ENCODE data around the gene F7.

- TF ChIP-seq CTCF (IDR thresholded peaks at IDR 0.05) (no peak), ZFX (IDR thresholded peaks at IDR 0.05; ENCODE audit: borderline replicate concordance) (no peak)
Measured at GRCh38 chr13:113150550-113151365, 45.2 kb downstream of the F7 start.

Data from 22Rv1 (cell line).